OCI-LY3 (cell line): ENCODE results near the gene GAMT.

Source experiments
- H2AFZ ChIP-seq: fragments of 200-600, 300-600 bp; shearing (Covaris generic); 2 replicates; pipeline ENCODE4 v1.6.0; 2014; ENCODE audit warnings: antibody characterized with exemption, low read depth, low read length
- H3K27ac ChIP-seq: fragments of 200-600, 300-600 bp; sonication (generic); 2 replicates; pipeline ENCODE4 v1.5.1; 2014; ENCODE audit warnings: mild to moderate bottlenecking, low read length, moderate library complexity, mixed read lengths
- H3K27me3 ChIP-seq: fragments of 200-600, 300-600 bp; sonication (generic); 2 replicates; pipeline ENCODE4 v1.6.1; 2014; ENCODE audit warnings: low read depth, low read length, mixed read lengths
- H3K36me3 ChIP-seq: fragments of 200-600, 300-600 bp; sonication (generic); replicated peaks from 2 replicates; pipeline ENCODE3; 2014; ENCODE audit warnings: low read depth, low read length, mixed read lengths
- H3K4me1 ChIP-seq: fragments of 300-600, 200-600 bp; sonication (generic); 2 replicates; pipeline ENCODE4 v1.6.1; 2014; ENCODE audit warnings: low read length, mixed read lengths
- H3K4me2 ChIP-seq: fragments of 200-600, 300-600 bp; sonication (generic); 2 replicates; pipeline ENCODE4 v1.6.1; 2014; ENCODE audit warnings: low read length, mixed read lengths
- H3K4me3 ChIP-seq: fragments of 300-600, 200-600 bp; sonication (generic); 2 replicates; pipeline ENCODE4 v1.5.1; 2014; ENCODE audit warnings: antibody characterized with exemption, mild to moderate bottlenecking, low read length, moderate library complexity
- H3K79me2 ChIP-seq: fragments of 300-600, 200-600 bp; shearing (Covaris generic); 2 replicates; pipeline ENCODE4 v1.6.1; 2014; ENCODE audit warnings: mild to moderate bottlenecking, low read length, mixed read lengths
- H3K9ac ChIP-seq: fragments of 300-600, 200-600 bp; shearing (Covaris generic); 2 replicates; pipeline ENCODE4 v1.6.0; 2014; ENCODE audit warnings: mild to moderate bottlenecking, low read length, moderate library complexity
- H3K9me3 ChIP-seq: fragments of 200-600, 300-600 bp; shearing (Covaris generic); 2 replicates; pipeline ENCODE4 v1.6.1; 2014; ENCODE audit warnings: low read length, mixed read lengths; ENCODE audit not compliant: insufficient read depth
- H4K20me1 ChIP-seq: fragments of 200-600, 300-600 bp; sonication (generic); 2 replicates; pipeline ENCODE4 v1.6.1; 2016; ENCODE audit warnings: low read length, mixed read lengths; ENCODE audit not compliant: insufficient read depth
- EZH2phosphoT487 ChIP-seq: fragments of 200-600 bp; shearing (Covaris generic); IDR thresholded peaks from 2 replicates; pipeline ENCODE4 v1.6.1; 2018; ENCODE audit warnings: antibody characterized with exemption, mixed run types, low read depth
- TF ChIP-seq, protein P1 (sequence below): fragments of 200-600, 300-600 bp; sonication (generic); IDR thresholded peaks from 2 replicates; pipeline ENCODE4 v1.5.1; 2014; ENCODE audit warnings: antibody characterized with exemption, low read length, low read depth

GAMT gene

DNA sequence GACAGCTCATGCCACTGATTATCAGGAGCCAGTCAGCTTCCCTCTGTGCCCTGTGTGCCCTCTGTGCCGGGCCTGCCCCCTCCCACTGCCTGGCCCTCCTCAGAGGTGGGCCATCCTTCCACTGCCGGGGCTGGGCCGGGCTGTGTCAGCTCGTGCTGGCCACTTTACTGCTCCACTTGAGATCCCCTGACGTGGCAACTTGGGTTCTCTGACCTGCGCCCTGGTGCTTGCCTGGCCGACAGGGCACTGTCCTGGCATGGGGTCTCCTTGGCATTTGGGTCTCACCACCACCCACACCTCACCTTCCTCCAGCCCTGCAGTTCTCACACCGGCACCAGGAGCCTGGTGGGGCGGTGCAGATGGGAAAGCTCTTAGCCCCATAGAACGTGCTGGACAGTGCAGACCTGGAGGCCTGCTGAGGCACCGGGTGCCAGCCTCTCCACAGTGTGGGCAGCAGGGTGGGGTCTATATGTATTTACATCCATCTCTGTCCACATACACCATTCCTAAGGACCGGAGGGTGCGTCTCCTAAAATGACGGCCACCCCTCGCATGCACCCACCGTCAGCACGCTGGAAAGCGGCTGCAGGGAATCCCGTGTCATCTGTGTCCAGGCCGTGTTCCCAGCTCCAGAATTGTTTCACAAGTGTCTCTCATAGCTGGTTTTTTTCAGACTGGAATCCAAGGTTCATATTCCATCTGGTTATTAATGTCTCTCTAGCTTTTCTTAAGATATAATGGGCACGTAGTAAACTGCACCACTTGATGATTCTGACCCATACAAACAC, 17.8 kb upstream of the GAMT start:
- Histone ChIP-seq H3K36me3 (peaks cover 73% of the 10 kb centered on the region), H3K4me1 (peaks cover 12% of the 10 kb centered on the region), H3K4me2 (no peak overlapping the region), H3K4me3 (no peak overlapping the region), H3K27ac (no peak overlapping the region), H2AFZ (no peak overlapping the region), H3K9ac (no peak overlapping the region), H3K9me3 (no peaks in the 10 kb centered on the region), H3K79me2 (peaks cover 99% of the 10 kb centered on the region), H4K20me1 (peaks cover 91% of the 10 kb centered on the region), H3K27me3 (no peaks in the 10 kb centered on the region)
- no peak for TF ChIP-seq EZH2phosphoT487
- TF ChIP-seq, protein P1, sequence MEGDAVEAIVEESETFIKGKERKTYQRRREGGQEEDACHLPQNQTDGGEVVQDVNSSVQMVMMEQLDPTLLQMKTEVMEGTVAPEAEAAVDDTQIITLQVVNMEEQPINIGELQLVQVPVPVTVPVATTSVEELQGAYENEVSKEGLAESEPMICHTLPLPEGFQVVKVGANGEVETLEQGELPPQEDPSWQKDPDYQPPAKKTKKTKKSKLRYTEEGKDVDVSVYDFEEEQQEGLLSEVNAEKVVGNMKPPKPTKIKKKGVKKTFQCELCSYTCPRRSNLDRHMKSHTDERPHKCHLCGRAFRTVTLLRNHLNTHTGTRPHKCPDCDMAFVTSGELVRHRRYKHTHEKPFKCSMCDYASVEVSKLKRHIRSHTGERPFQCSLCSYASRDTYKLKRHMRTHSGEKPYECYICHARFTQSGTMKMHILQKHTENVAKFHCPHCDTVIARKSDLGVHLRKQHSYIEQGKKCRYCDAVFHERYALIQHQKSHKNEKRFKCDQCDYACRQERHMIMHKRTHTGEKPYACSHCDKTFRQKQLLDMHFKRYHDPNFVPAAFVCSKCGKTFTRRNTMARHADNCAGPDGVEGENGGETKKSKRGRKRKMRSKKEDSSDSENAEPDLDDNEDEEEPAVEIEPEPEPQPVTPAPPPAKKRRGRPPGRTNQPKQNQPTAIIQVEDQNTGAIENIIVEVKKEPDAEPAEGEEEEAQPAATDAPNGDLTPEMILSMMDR = no peak

DNA sequence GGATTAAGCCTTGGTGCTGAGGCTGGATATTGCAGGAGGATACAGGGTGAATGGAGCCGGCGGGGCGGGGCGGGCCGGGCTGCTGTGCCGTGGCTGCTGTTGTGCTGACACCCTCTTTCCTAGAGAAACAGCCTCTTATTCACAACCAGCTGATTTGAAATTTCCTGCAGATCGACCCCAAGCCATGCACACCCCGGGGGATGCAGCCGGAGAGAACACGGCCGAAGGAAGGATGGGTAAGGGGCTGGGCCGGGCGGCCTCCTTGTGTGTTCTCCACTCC, 17.1 kb upstream of the GAMT start:
- Histone ChIP-seq H4K20me1 (peaks cover 91% of the 10 kb centered on the region), H2AFZ (no peak overlapping the region), H3K4me3 (no peak overlapping the region), H3K27me3 (no peaks in the 10 kb centered on the region), H3K4me2 (no peak overlapping the region), H3K9me3 (no peaks in the 10 kb centered on the region), H3K27ac (no peak overlapping the region), H3K9ac (no peak overlapping the region), H3K36me3 (peaks cover 73% of the 10 kb centered on the region), H3K79me2 (peaks cover 99% of the 10 kb centered on the region), H3K4me1 (peaks cover 18% of the 10 kb centered on the region)
- TF ChIP-seq EZH2phosphoT487 = no peak
- TF ChIP-seq, protein P1 = no peak

DNA sequence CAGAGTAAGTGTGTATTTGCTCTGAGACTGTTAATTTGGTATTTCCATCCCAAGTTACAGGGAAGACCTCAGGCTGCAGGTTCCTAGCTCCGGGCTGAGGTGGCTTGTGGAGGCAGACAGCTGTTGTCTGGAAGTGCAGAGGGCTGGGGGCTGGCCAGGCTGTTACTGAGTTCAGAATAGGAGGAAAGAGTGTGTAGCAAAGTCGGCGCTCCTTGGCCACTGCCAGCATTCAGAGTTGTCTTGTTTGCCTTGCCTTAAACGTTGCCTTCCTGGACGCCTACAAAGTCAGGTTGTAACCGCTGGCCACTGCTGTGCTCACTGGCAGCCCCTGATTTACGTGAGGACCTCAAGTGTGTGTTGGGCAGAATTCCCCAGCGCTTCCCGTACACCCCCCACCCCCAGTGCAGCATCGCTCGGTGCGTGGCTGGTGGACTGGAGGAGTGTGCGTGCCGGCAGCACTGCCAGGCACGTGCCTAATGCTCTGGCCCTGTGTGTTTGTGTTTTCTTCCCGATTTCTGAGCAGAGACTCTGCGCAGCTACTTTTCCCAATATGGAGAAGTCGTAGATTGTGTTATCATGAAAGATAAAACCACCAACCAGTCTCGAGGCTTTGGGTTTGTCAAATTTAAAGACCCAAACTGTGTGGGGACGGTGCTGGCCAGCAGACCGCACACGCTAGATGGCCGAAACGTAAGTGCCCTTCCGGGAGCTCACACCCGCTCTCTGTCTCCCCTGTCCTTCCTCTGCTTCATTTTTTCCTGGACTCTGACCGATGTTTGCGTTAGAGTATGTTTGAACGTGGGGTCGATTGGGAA, 16.5 kb upstream of the GAMT start:
- H3K27ac ChIP-seq = no peak overlapping the region
- H3K79me2 ChIP-seq = peaks cover 99% of the 10 kb centered on the region
- peaks cover 73% of the 10 kb centered on the region for H3K36me3 ChIP-seq
- H3K27me3 ChIP-seq = no peaks in the 10 kb centered on the region
- no peak overlapping the region for H3K4me3 ChIP-seq
- no peak overlapping the region for H3K9ac ChIP-seq
- H4K20me1 ChIP-seq = peaks cover 91% of the 10 kb centered on the region
- H2AFZ ChIP-seq = no peak overlapping the region
- TF ChIP-seq EZH2phosphoT487 = no peak
- TF ChIP-seq, protein P1 = no peak
- H3K9me3 ChIP-seq = no peaks in the 10 kb centered on the region
- H3K4me1 ChIP-seq = peaks cover 24% of the 10 kb centered on the region
- H3K4me2 ChIP-seq = no peak overlapping the region

DNA sequence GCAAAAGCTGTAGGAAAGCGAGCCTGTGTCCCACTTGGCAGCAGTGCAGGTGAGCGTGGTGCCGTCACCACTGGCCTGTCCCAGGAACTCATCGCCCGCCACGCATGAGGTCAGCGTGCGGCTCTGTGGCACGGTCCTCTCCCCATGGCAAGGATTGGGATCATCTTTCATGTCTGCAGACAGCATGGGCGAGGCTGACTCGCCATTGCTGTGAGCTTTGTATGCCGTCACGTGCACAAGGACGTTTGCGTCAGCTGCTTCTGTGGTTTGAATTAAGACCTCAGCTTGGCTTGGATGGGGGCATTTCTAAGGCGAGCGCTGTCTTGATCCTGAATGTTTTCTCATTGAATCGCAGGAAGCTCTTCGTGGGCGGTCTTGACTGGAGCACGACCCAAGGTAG, 15.8 kb upstream of the GAMT start:
- Histone ChIP-seq H3K4me2 (no peak overlapping the region), H3K27ac (no peak overlapping the region), H3K4me1 (peaks cover 25% of the 10 kb centered on the region), H3K4me3 (no peak overlapping the region), H3K27me3 (no peaks in the 10 kb centered on the region), H4K20me1 (peaks cover 93% of the 10 kb centered on the region), H3K9me3 (no peaks in the 10 kb centered on the region), H3K36me3 (peaks cover 70% of the 10 kb centered on the region), H3K9ac (no peak overlapping the region), H2AFZ (no peak overlapping the region), H3K79me2 (peaks cover 99% of the 10 kb centered on the region)
- TF ChIP-seq, protein P1 = no peak
- TF ChIP-seq EZH2phosphoT487 = no peak
